Stimulated activated CD4-positive, alpha-beta T cell treated with anti-CD3 and anti-CD28 coated beads, Interleukin-12 subunit alpha, Interleukin-12 subunit beta, amount 100 ng/mL, for 4 hours (primary cell): ENCODE data around the gene LYG2.
"Not testable (repeated sequence)": the region's sequence is repeated elsewhere in the genome, so short reads cannot be mapped to it uniquely, and the experiment has no call there.

ENCODE experiments used
- DNase-seq: peaks from one replicate; pipeline ENCODE4 v3.0.0-alpha.2; 2020

Gene LYG2

GRCh38 chr2:99200076-99200800 lies 55.2 kb downstream of the LYG2 start:
- DNase-seq, result no peak

DNA sequence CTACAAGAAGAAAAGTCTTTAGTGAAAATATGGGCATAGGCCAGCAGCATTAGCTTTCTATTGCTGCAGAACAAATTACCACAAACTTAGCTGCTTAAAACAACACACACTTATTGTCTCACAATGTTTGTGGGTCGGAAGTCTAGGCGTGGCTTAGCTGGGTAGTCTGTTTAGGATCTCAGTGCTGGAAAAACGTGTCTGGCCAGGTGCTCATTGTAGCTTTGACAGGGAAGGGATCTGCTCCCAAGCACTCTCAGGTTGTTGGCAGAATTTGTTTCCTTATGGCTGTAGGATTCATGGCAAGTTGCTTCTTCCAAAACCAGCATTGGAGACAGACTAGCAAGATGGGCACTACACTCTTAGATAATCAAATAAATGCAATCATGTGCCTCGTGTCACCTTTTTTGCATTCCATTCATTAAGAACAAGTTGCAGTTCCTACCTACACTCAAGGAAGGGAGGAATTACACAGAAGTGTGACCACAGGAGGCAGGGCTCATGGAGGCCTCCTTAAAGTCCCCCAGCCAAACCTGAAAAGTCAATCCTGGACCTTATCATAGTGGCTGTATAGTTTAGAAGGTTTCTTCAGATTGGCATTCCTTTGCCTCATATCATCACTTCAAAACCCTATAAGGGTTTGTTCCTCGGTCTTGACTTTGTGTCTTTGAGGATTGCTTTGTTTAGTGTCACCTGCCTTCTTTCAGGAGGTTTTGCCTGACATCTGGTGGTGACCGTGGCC lies 57.2 kb downstream of the LYG2 start:
- DNase-seq, result no peak

- DNase-seq, result not testable (repeated sequence)
Observed at GRCh38 chr2:99192364-99192763, 63.1 kb downstream of the LYG2 start.
